ENCODE measurements around the gene FCHSD1. TPM values are rescaled to one million over a fixed set of nuclear protein-coding genes. Genes with fewer than 3 reads are reported as not detected.

The FCHSD1 gene
- total RNA-seq, 4 donors from 2014 or later, result 19.8 to 116 (median 45.7) TPM

GRCh38 chr5:141663506-141663905 is 12.3 kb upstream of the FCHSD1 start:
- no peak for TF ChIP-seq POLR2A (IDR thresholded peaks at IDR 0.05)
- TF ChIP-seq CTCF (IDR thresholded peaks at IDR 0.05), result no peak
- no peak overlapping the region for H3K27ac ChIP-seq
- no peak overlapping the region for H3K4me3 ChIP-seq
- no peaks in the 10 kb centered on the region for H3K36me3 ChIP-seq
- no peaks in the 10 kb centered on the region for H3K4me1 ChIP-seq
- H3K9me3 ChIP-seq, result no peaks in the 10 kb centered on the region
- DNase-seq, result no peak
- no peaks in the 10 kb centered on the region for H3K27me3 ChIP-seq

DNA sequence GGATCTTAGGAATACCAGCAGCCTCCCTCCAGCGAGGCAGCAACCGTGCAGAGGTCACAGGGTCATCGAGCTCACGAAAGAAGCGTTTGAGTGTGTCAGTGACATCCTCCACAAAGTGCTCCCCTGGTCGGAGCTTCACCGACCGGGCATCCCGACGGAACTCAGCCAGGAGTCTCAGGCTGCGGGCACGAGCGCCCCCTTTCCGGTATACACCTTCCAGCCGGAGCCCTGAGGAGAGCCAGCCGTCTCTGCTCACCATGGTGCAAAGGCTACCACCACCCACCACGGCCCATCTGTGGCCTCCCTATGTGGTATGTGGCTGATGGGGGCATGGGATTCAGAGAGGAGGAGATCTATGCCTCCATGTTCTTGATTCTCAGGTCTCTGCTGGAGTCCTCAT is 10.8 kb upstream of the FCHSD1 start:
- no peaks in the 10 kb centered on the region for H3K9me3 ChIP-seq
- H3K27me3 ChIP-seq, result no peaks in the 10 kb centered on the region
- TF ChIP-seq POLR2A (IDR thresholded peaks at IDR 0.05), result no peak
- no peak for TF ChIP-seq CTCF (IDR thresholded peaks at IDR 0.05)
- no peaks in the 10 kb centered on the region for H3K4me1 ChIP-seq
- DNase-seq, result no peak
- H3K4me3 ChIP-seq, result no peak overlapping the region
- H3K36me3 ChIP-seq, result no peaks in the 10 kb centered on the region
- H3K27ac ChIP-seq, result no peak overlapping the region

GRCh38 chr5:141657937-141658545 is 6.8 kb upstream of the FCHSD1 start:
- no peak for DNase-seq
- no peaks in the 10 kb centered on the region for H3K9me3 ChIP-seq
- H3K36me3 ChIP-seq, result peaks cover 0 to 8% (median 0%) of the 10 kb centered on the region in 3 donors
- H3K4me1 ChIP-seq, result no peaks in the 10 kb centered on the region
- no peak overlapping the region for H3K27ac ChIP-seq
- TF ChIP-seq CTCF (IDR thresholded peaks at IDR 0.05) (no peak), POLR2A (IDR thresholded peaks at IDR 0.05) (no peak)
- no peaks in the 10 kb centered on the region for H3K27me3 ChIP-seq
- no peak overlapping the region for H3K4me3 ChIP-seq

- TF ChIP-seq CTCF (IDR thresholded peaks at IDR 0.05) (no peak), POLR2A (IDR thresholded peaks at IDR 0.05) (no peak)
- no peaks in the 10 kb centered on the region for H3K4me1 ChIP-seq
- peaks cover 0 to 8% (median 0%) of the 10 kb centered on the region in 3 donors for H3K36me3 ChIP-seq
Observed at GRCh38 chr5:141657404-141657803, 6.2 kb upstream of the FCHSD1 start.

GRCh38 chr5:141656396-141656795 is 5.2 kb upstream of the FCHSD1 start:
- no peak for TF ChIP-seq CTCF (IDR thresholded peaks at IDR 0.05)
- TF ChIP-seq POLR2A (IDR thresholded peaks at IDR 0.05), result no peak
- H3K4me1 ChIP-seq, result peaks cover 0 to 5% (median 0%) of the 10 kb centered on the region in 4 donors
- no peak overlapping the region for H3K4me3 ChIP-seq
- no peak overlapping the region for H3K27ac ChIP-seq
- H3K27me3 ChIP-seq, result no peaks in the 10 kb centered on the region
- H3K36me3 ChIP-seq, result peaks cover 0 to 8% (median 0%) of the 10 kb centered on the region in 3 donors
- H3K9me3 ChIP-seq, result no peaks in the 10 kb centered on the region
- no peak for DNase-seq

More at GRCh38 chr5:141657404-141657803, 6.2 kb upstream of the FCHSD1 start:
- Histone ChIP-seq H3K27me3 (no peaks in the 10 kb centered on the region), H3K9me3 (no peaks in the 10 kb centered on the region), H3K27ac (no peak overlapping the region), H3K4me3 (no peak overlapping the region)
- no peak for DNase-seq
